Tibial artery (tissue), 4 donors: ENCODE results near the gene ZNF141.

Experiments used
- DNase-seq, 2 donors: peaks; one replicate each; pipeline ENCODE4 v3.0.0-alpha.2; 2019
- H3K27ac ChIP-seq, 2 donors: fragments of 200-600 bp; sonication (generic) in 1 of 2; 1 replicate in 1 of 2; 2 replicates in 1 of 2; pipeline ENCODE4 v1.5.1; 2018 to 2019; ENCODE audit warnings: mild to moderate bottlenecking in 1 of 2
- H3K27me3 ChIP-seq, 2 donors: fragments of 200-600 bp; sonication (generic) in 1 of 2; one replicate each; pipeline versions ENCODE4 v1.5.1 to v1.6.0; 2016 to 2019
- H3K36me3 ChIP-seq, 3 donors: fragments of 200-600 bp; sonication (generic) in 2 of 3; one replicate each; pipeline ENCODE4 v1.5.1; 2016 to 2019; ENCODE audit warnings: mild to moderate bottlenecking in 2 of 3
- H3K4me1 ChIP-seq, 4 donors: fragments of 200-600 bp; sonication (generic) in 2 of 4; 1 replicate in 3 of 4; 2 replicates in 1 of 4; pipeline ENCODE4 v1.5.1; 2016 to 2019
- H3K4me3 ChIP-seq, 2 donors: fragments of 200-600 bp; sonication (generic) in 1 of 2; 1 replicate in 1 of 2; 2 replicates in 1 of 2; pipeline ENCODE4 v1.5.1; 2018 to 2019; ENCODE audit warnings: mild to moderate bottlenecking in 2 of 2
- H3K9me3 ChIP-seq, 3 donors: fragments of 200-600 bp; sonication (generic) in 1 of 3; one replicate each; pipeline ENCODE4 v1.5.1; 2016 to 2019
- intact Hi-C: fragments of 100-400 bp; cut with DNase I; formaldehyde crosslinking; loops from one replicate; pipeline ENCODE4 v1.15.0; 2023; ENCODE audit warnings: low total_unique reads
- TF ChIP-seq, protein P1 (sequence below), 2 experiments: fragments of 200-600 bp in 1 of 2; fragments of 450-650 bp in 1 of 2; IDR thresholded peaks; one replicate each; pipeline ENCODE4 v1.5.1; 2017 to 2019; ENCODE audit warnings: antibody characterized with exemption in 2 of 2, mild to moderate bottlenecking in 1 of 2, moderate library complexity in 1 of 2

Gene ZNF141

DNA sequence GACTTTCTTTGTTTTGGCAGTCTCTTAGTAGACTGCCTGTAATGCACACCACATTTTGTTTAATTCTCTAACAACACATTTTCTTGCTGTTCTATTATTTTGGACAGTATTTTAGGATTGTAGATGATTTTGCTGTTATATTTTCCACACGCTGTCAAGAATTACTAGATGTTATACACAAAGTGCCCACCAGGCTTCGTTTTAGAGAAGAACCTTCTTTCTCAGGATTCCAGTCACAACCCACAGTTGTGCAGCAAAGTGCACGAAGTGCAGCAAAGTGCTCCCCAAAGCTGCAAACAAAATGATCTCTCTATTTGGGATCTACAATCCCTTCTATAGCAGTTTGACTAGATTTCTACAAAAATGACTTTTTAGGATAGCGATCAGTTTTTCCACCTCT, 2.4 kb downstream of the ZNF141 start:
- H3K9me3 ChIP-seq: peaks cover 0 to 25% (median 5%) of the 10 kb centered on the region in 3 donors
- H3K4me1 ChIP-seq: peaks cover 0 to 25% (median 8%) of the 10 kb centered on the region in 4 donors
- no peak for DNase-seq
- TF ChIP-seq, protein P1, sequence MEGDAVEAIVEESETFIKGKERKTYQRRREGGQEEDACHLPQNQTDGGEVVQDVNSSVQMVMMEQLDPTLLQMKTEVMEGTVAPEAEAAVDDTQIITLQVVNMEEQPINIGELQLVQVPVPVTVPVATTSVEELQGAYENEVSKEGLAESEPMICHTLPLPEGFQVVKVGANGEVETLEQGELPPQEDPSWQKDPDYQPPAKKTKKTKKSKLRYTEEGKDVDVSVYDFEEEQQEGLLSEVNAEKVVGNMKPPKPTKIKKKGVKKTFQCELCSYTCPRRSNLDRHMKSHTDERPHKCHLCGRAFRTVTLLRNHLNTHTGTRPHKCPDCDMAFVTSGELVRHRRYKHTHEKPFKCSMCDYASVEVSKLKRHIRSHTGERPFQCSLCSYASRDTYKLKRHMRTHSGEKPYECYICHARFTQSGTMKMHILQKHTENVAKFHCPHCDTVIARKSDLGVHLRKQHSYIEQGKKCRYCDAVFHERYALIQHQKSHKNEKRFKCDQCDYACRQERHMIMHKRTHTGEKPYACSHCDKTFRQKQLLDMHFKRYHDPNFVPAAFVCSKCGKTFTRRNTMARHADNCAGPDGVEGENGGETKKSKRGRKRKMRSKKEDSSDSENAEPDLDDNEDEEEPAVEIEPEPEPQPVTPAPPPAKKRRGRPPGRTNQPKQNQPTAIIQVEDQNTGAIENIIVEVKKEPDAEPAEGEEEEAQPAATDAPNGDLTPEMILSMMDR (IDR thresholded peaks at IDR 0.05): no peak
- intact Hi-C loops: no loop called here
- H3K27me3 ChIP-seq: no peaks in the 10 kb centered on the region
- H3K36me3 ChIP-seq: peaks cover 13 to 33% (median 33%) of the 10 kb centered on the region in 3 donors
- H3K4me3 ChIP-seq: no peak overlapping the region
- no peak overlapping the region for H3K27ac ChIP-seq

DNA sequence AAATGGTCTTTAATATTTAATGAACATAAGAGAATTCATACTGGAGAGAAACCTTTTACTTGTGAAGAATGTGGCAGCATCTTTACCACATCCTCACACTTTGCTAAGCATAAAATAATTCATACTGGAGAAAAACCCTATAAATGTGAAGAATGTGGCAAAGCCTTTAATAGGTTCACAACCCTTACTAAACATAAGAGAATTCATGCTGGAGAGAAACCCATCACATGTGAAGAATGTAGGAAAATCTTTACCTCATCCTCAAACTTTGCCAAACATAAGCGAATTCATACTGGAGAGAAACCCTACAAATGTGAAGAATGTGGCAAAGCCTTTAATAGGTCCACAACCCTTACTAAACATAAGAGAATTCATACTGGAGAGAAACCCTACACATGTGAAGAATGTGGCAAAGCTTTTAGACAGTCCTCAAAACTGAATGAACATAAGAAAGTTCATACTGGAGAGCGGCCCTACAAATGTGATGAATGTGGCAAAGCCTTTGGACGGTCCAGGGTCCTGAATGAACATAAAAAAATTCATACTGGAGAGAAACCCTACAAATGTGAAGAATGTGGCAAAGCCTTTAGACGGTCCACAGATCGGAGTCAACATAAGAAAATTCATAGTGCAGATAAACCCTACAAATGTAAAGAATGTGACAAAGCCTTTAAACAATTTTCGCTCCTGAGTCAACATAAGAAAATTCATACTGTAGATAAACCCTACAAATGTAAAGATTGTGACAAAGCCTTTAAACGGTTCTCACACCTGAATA, 35.6 kb downstream of the ZNF141 start:
- Histone ChIP-seq H3K9me3 (peaks cover 32 to 99% (median 90%) of the 10 kb centered on the region in 3 donors), H3K27me3 (no peaks in the 10 kb centered on the region), H3K36me3 (peaks cover 42 to 97% (median 92%) of the 10 kb centered on the region in 3 donors), H3K4me3 (no peak overlapping the region), H3K27ac (no peak overlapping the region), H3K4me1 (no peaks in the 10 kb centered on the region)
- no peak for DNase-seq
- TF ChIP-seq, protein P1 (IDR thresholded peaks at IDR 0.05): no peak
- intact Hi-C loops: no loop called here

DNA sequence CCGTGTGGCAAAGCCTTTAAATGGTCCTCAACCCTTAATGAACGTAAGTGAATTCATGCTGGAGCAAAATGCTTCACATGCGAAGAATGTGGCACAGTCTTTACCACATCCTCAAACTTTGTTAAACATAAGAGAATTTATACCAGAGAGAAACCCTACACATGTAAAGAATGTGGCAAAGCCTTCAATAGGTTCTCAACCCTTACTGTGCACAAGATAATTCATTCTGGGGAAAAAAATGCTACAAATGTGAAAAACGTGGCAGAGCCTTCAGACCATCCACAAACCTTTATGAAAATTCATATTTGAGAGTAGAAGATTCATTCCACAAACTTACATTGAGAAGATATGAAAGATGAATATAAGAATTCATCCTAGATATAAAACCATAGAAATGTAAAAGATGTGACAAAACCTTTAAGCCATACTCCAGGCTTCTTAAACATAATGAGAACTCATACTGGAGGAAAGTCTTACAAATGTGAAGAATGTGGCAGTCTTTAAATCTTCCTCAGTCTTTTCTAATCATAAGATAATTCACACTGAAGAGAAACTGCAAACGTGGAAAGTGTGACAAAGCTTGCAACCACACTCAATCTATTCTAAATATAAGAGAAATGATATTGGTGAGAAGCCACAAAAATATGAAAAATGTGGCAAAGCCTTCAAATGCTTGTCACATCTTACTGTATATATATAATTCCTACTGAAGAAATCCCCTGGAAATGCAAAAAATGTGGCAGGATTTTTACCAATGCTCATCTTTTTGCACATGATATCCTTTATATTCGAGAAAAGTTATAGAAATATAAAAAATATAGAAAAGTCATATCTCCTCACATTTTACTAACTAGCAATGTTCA, 36.9 kb downstream of the ZNF141 start:
- Histone ChIP-seq H3K4me3 (no peak overlapping the region), H3K4me1 (no peaks in the 10 kb centered on the region), H3K27me3 (no peaks in the 10 kb centered on the region), H3K36me3 (peaks cover 42 to 96% (median 91%) of the 10 kb centered on the region in 3 donors), H3K27ac (no peak overlapping the region), H3K9me3 (peaks cover 37 to 99% (median 91%) of the 10 kb centered on the region in 3 donors)
- DNase-seq: no peak
- intact Hi-C loops: no loop called here
- TF ChIP-seq, protein P1 (IDR thresholded peaks at IDR 0.05): no peak

DNA sequence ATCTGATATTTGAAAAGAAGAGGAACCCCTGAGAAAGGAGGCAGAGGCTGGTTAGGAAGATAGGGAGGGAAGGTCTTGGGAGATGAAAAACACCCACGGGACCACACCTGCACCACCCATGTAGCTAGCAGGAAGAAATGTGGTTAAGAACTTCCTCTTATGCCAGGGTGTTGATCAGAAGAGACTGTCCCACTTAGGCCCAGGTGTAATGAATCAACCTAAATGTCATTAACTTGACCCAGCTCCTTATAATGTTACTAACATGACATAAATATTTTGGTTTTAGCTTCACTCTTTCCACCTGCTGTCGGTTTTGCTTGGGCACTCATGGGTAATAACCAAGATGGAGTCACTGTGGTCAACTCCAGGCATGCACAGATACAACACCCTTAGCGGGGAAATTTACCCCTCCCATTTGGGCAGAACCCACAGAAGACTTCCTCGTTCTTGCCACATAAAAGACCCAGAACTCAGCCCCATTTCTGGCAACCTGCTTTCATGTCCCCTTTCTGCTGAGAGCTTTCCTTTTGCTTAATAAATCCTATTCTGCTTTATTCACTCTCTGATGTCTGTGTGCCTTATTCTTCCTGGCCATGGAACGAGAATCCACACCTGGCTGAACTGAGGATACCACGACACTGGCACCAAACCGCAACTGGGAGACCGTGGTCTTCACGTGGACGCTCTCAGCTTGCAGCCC, 46.8 kb downstream of the ZNF141 start:
- peaks cover 0 to 32% (median 13%) of the 10 kb centered on the region in 3 donors for H3K36me3 ChIP-seq
- DNase-seq: no peak
- H3K27ac ChIP-seq: no peak overlapping the region
- H3K27me3 ChIP-seq: no peaks in the 10 kb centered on the region
- no peaks in the 10 kb centered on the region for H3K4me1 ChIP-seq
- intact Hi-C loops: no loop called here
- TF ChIP-seq, protein P1 (IDR thresholded peaks at IDR 0.05): no peak
- H3K4me3 ChIP-seq: no peak overlapping the region
- peaks cover 16 to 100% (median 93%) of the 10 kb centered on the region in 3 donors for H3K9me3 ChIP-seq

DNA sequence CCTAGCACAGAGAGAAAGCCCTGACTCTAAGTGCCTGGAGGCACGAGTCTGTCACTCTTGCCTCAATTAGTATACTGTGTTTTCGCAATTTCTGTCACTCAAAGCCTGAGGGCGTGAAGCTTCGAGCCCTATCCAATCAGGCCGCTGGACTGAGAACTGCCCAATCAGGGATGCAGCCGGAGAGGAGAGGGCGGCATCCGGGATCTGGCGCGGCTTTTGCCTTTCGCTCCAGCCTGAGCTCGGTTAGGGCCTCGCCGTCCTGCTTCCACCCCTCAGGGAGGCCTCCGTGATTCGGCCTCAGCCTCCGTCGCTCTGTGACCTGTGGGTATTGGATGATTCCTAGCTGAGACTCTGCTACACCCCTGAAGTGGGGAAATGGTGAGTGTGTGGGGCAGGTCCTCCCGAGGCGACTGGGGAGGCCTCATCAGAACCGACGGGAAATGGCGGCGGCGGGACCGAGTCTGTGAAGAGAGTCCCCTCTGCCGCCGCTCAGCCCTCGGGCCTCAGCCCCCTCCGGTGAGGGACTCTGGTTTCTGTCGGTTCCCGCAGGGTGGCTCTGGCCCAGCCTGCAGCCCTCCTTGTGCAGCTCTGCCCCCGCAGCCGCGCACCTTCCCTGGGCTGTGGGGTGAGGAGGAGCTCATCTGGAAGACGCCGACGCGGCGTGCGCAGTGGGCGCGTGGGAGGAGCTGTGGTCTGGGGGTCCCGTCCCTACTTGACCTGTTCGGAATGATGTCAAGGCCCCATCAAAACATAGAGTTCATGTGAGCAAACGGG, 48.5 kb downstream of the ZNF141 start:
- peaks cover 11 to 98% (median 92%) of the 10 kb centered on the region in 3 donors for H3K9me3 ChIP-seq
- DNase-seq: no peak

More for the DNA sequence above, 48.5 kb downstream of the ZNF141 start:
- intact Hi-C loops: no loop called here
- H3K4me1 ChIP-seq: no peaks in the 10 kb centered on the region
- H3K4me3 ChIP-seq: no peak overlapping the region
- H3K36me3 ChIP-seq: peaks cover 0 to 20% (median 11%) of the 10 kb centered on the region in 3 donors
- no peaks in the 10 kb centered on the region for H3K27me3 ChIP-seq
- TF ChIP-seq, protein P1 (IDR thresholded peaks at IDR 0.05): no peak
- H3K27ac ChIP-seq: no peak overlapping the region
